Mucosa of descending colon (tissue), 3 donors: ENCODE data around the gene RUNX3. TPM values are rescaled to one million over a fixed set of nuclear protein-coding genes. Genes with fewer than 3 reads are reported as not detected.
A peak's percentile ranks its signal among the peaks of the same experiment; 100 is the strongest.
"Not testable (repeated sequence)": the region's sequence is repeated elsewhere in the genome, so short reads cannot be mapped to it uniquely, and the experiment has no call there.

Experiments used
- ATAC-seq: fragments of 200-7000 bp; cut with Tn5 transposase; one replicate; pipeline ENCODE4 v1.9.1; 2020; ENCODE audit warnings: mild to moderate bottlenecking, moderate library complexity
- DNase-seq, 3 donors: peaks; one replicate each; pipeline ENCODE4 v3.0.0-alpha.2; 2020
- H3K36me3 ChIP-seq: fragments of 200-600 bp; one replicate; pipeline ENCODE4 v1.8.0; 2021; ENCODE audit warnings: low read depth, mild to moderate bottlenecking
- H3K4me1 ChIP-seq: fragments of 200-600 bp; one replicate; pipeline ENCODE4 v1.8.0; 2021; ENCODE audit warnings: low read depth, mild to moderate bottlenecking
- H3K4me3 ChIP-seq: fragments of 200-600 bp; one replicate; pipeline ENCODE4 v1.8.0; 2021; ENCODE audit warnings: mild to moderate bottlenecking
- H3K9me3 ChIP-seq: fragments of 200-600 bp; one replicate; pipeline ENCODE4 v1.8.0; 2021; ENCODE audit warnings: mild to moderate bottlenecking
- intact Hi-C, 2 donors: fragments of 100-400 bp; cut with DNase I in 1 of 2; cut with micrococcal nuclease in 1 of 2; formaldehyde crosslinking; loops; one replicate each; pipeline versions ENCODE4 v1.11.0 to v1.11.1; 2022; cut with DNase I, micrococcal nuclease
- total RNA-seq, 3 donors: library from RNA; stranded (reverse); fragmentation: NEBNext Ultra II Directional in 2 of 3; extraction: Animal tissue kit (Norgen Biotek cat#: 25700) in 2 of 3; gene quantifications; one replicate each; pipeline versions ENCODE4 v1.2.1 to v1.2.4, GENCODE V29; 2021 to 2023
- TF ChIP-seq, protein P1 (sequence below): fragments of 200-600 bp; IDR thresholded peaks from one replicate; pipeline ENCODE4 v1.8.0; 2022; ENCODE audit warnings: antibody characterized with exemption, mild to moderate bottlenecking
- donor health status: DM: no; HTN: no; CAD: no; lungs with moderate emphysema.
- donor health status: DM: no; HTN: no; CAD: no.
- donor health status: DM: no; HTN: yes; CAD: no.

RUNX3 gene
- total RNA-seq, 3 donors from 2014 or later, result 3.2 to 6.1 (median 5.0) TPM

DNA sequence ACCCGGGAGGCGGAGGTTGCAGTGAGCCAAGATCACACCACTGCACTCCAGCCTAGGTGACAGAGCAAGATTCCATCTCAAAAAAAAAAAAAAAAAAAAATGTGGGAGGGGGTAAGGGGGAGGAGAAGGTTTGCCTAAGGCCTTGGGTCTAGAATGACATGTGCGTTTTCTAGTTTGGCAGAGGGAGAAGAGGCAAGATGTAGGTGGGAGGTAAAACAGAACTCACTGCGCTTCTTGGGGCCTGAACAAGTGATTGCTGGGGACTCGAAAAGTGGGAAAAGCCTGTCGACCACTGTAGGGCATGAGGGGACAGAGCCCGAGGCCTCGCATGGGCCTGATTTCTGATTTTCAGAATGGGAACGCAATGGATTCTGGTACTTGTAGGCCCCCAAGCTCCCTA lies 19.9 kb downstream of the RUNX3 start:
- no peak overlapping the region for H3K4me3 ChIP-seq
- DNase-seq, result no peak
- H3K4me1 ChIP-seq, result peaks cover 8% of the 10 kb centered on the region
- intact Hi-C loops, result no loop called here
- TF ChIP-seq, protein P1, sequence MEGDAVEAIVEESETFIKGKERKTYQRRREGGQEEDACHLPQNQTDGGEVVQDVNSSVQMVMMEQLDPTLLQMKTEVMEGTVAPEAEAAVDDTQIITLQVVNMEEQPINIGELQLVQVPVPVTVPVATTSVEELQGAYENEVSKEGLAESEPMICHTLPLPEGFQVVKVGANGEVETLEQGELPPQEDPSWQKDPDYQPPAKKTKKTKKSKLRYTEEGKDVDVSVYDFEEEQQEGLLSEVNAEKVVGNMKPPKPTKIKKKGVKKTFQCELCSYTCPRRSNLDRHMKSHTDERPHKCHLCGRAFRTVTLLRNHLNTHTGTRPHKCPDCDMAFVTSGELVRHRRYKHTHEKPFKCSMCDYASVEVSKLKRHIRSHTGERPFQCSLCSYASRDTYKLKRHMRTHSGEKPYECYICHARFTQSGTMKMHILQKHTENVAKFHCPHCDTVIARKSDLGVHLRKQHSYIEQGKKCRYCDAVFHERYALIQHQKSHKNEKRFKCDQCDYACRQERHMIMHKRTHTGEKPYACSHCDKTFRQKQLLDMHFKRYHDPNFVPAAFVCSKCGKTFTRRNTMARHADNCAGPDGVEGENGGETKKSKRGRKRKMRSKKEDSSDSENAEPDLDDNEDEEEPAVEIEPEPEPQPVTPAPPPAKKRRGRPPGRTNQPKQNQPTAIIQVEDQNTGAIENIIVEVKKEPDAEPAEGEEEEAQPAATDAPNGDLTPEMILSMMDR, result no peak
- no peaks in the 10 kb centered on the region for H3K36me3 ChIP-seq
- H3K9me3 ChIP-seq, result no peaks in the 10 kb centered on the region
- no peak for ATAC-seq

DNA sequence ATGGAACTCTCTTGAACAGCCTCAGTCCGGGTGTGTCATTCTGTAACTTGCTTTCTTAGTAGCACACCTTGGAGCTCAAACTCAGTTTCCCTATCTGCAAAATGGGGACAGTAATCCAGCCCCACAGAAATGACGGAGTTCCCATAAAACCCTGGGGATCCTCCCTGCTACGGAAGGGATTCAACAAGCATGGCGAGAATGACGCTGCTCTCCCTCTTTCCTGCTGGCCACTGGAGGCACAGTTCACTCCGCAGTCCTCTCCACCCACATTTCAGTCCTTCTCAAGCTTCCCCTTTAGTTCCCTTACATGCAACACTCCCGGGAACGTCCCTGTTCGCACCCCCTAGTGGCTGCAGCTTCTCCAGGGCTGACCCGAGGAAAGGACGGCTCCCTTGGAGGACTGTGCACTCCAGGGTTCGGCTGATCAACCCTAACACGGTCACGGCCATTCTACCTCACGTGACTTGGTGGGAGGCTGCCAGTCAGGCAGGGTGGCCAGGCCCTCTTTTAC lies 20.6 kb downstream of the RUNX3 start:
- DNase-seq, result peak; percentile 78 to 87 (median 82)
- ATAC-seq, result peak; percentile 83
- intact Hi-C loops, result no loop called here
- Histone ChIP-seq H3K9me3 (no peaks in the 10 kb centered on the region), H3K36me3 (no peaks in the 10 kb centered on the region), H3K4me1 (peaks cover 5% of the 10 kb centered on the region), H3K4me3 (no peak overlapping the region)
- TF ChIP-seq, protein P1, result no peak

DNA sequence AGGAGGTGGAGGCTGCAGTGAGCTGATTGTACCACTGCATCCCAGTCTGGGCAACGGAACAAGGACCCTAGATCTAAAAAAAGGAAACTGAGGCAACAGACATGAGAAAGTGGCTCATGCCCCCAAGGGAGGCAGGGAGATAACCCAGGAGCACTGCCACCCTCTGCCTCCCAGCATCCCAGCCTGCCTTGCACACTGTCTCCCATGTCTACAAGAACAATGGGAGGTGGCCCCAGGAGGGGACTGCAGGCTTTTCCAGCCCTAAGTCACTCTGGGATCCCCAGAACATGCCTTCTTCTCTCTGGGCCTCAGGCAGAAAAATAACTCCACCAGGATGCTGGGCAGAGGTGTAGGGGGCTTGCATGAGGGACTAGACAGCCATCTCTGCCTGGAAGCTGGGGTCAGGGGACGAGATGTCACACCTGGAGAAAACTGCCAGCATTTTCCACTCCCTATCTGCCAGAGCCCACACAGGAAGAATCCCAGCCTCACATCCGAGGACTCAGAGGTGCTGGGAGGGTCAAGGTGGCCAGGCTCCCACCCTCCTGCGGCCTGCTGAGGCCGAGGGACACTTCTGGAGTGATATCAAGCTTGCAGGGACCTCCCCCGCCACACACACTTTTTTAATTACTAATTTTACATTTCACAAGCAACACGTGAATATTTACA lies 21.4 kb downstream of the RUNX3 start:
- TF ChIP-seq, protein P1, result no peak
- Histone ChIP-seq H3K36me3 (no peaks in the 10 kb centered on the region), H3K4me1 (no peaks in the 10 kb centered on the region), H3K9me3 (no peaks in the 10 kb centered on the region), H3K4me3 (no peak overlapping the region)
- peak in 1 of 3 donors; percentile 15 for DNase-seq
- ATAC-seq, result no peak
- intact Hi-C loops, result no loop called here

DNA sequence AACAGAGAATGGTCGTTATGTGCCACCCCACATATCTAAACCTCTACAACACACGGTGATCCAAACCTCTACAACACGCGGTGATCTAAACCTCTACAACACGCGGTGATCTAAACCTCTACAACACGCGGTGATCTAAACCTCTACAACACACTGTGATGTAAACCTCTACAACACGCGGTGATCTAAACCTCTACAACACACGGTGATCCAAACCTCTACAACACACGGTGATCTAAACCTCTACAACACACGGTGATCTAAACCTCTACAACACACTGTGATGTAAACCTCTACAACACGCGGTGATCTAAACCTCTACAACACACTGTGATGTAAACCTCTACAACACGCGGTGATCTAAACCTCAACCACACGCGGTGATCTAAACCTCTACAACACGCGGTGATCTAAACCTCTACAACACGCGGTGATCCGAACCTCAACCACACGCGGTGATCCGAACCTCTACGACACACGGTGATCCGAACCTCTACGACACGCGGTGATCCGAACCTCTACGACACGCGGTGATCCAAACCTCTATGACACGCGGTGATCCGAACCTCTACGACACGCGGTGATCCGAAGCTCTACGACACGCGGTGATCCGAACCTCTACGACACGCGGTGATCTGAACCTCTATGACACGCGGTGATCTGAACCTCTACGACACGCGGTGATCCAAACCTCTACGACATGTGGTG lies 22.3 kb downstream of the RUNX3 start:
- H3K4me3 ChIP-seq, H3K36me3 ChIP-seq, H3K9me3 ChIP-seq, H3K4me1 ChIP-seq, intact Hi-C loops, ATAC-seq: not testable (repeated sequence)
- peak in 1 of 3 donors; percentile 9 for DNase-seq

DNA sequence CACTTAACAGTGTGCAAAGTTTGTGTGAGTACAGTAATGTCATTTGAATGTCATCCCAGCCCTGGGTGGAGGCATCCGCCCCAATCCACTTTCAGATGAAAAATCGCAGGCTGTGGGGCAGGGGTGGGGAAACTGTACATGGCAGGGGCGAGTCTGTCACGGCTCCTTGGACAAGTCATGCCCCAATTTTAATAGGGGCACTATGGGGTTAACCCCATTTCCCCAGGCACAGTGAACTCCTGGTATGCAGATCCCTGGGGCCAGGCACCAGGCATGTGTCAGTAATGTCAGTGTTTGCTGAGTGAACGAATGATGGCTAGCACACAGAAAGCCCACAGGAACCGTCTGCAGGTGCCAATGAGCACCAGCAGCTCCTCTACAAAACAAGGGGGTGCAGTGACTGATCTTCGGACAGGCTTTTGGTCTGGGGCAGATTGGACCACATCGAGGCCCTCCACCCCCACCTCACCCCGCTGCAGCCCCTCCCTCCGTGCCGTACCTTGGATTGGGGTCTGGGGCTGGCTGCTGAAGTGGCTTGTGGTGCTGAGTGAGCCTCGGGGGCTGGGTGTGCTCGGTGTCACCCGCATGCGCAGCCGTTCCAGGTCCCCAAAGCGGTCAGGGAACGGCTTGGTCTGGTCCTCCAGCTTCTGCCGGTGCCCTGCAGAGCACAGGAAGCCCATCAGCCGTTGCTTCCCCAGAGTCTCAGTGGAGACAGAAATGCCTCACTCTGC lies 23.2 kb downstream of the RUNX3 start:
- peak in 1 of 3 donors; percentile 21 for DNase-seq
- TF ChIP-seq, protein P1, result no peak
- Histone ChIP-seq H3K4me1 (no peaks in the 10 kb centered on the region), H3K4me3 (no peak overlapping the region), H3K36me3 (no peaks in the 10 kb centered on the region), H3K9me3 (no peaks in the 10 kb centered on the region)
- no peak for ATAC-seq
- intact Hi-C loops, result no loop called here
